K562 (cell line): ENCODE results near the gene VSNL1.

Source experiments
- EZH2 ChIP-seq: IDR thresholded peaks from 2 replicates; pipeline ENCODE4 v1.6.1; 2012; ENCODE audit warnings: low read depth, mild to moderate bottlenecking, inconsistent platforms, low read length, borderline replicate concordance
- GTF2F1 ChIP-seq: IDR thresholded peaks from 2 replicates; pipeline ENCODE4 v1.6.1; 2011; ENCODE audit warnings: low read depth, low read length, improper control_type of control experiment
- HDGF ChIP-seq: fragments of 450-650 bp; IDR thresholded peaks from 2 replicates; pipeline ENCODE4 v1.6.1; 2016
- NCOA2 ChIP-seq, 2 experiments: fragments of 450-650 bp; IDR thresholded peaks; 2 replicates each; pipeline ENCODE4 v1.6.1; 2018; ENCODE audit warnings: mild to moderate bottlenecking in 2 of 2, moderate library complexity in 1 of 2; ENCODE audit not compliant: partially characterized antibody in 2 of 2
- POLR2A ChIP-seq: fragments of 450-650 bp; conservative IDR thresholded peaks from 2 replicates; pipeline ENCODE4 v1.6.1; 2016
- POLR2AphosphoS5 ChIP-seq: IDR thresholded peaks from 2 replicates; pipeline ENCODE4 v1.6.1; 2011; ENCODE audit warnings: mild to moderate bottlenecking, low read depth, low read length, moderate library complexity; ENCODE audit not compliant: control insufficient read depth, insufficient read depth
- RFX1 ChIP-seq: fragments of 450-650 bp; IDR thresholded peaks from 2 replicates; pipeline ENCODE4 v1.6.1; 2016; ENCODE audit warnings: mild to moderate bottlenecking, moderate library complexity
- SRSF1 ChIP-seq: fragments of 200-400 bp; formaldehyde crosslinking; IDR thresholded peaks from 2 replicates; pipeline ENCODE4 v1.6.1; 2017; ENCODE audit warnings: mild to moderate bottlenecking, low read depth, low read length, moderate library complexity
- ZC3H4 ChIP-seq: sonication (generic); formaldehyde crosslinking; IDR thresholded peaks from 2 replicates; pipeline ENCODE4 v1.9.0; 2021; ENCODE audit warnings: missing genetic modification reagents, borderline replicate concordance
- ZNF232 ChIP-seq: sonication (generic); formaldehyde crosslinking; IDR thresholded peaks from 2 replicates; pipeline ENCODE4 v1.8.0; 2022; ENCODE audit warnings: mild to moderate bottlenecking, missing genetic modification reagents
- ZNF239 ChIP-seq: fragments of 250-450 bp; sonication (Bioruptor Pico); IDR thresholded peaks from 2 replicates; pipeline ENCODE4 v1.4.0; 2020; ENCODE audit warnings: mild to moderate bottlenecking
- ZNF77 ChIP-seq: fragments of 250-450 bp; sonication (Bioruptor Pico); IDR thresholded peaks from 2 replicates; pipeline ENCODE4 v1.5.0; 2020
- ZNF79 ChIP-seq: fragments of 250-450 bp; sonication (Bioruptor Pico); IDR thresholded peaks from 2 replicates; pipeline ENCODE4 v1.4.0; 2020; ENCODE audit warnings: low read depth, mild to moderate bottlenecking, moderate library complexity
- TF ChIP-seq, protein P1 (sequence below), 3 experiments: IDR thresholded peaks in 2 of 3; conservative IDR thresholded peaks in 1 of 3; 2 replicates each; pipeline ENCODE4 v1.5.1; 2011 to 2012; ENCODE audit warnings: low read length in 3 of 3, mild to moderate bottlenecking in 3 of 3, control low read depth in 2 of 3, improper control_type of control experiment in 1 of 3, inconsistent platforms in 1 of 3, low read depth in 1 of 3, mixed read lengths in 1 of 3, moderate library complexity in 1 of 3; ENCODE audit not compliant: insufficient read depth in 2 of 3

DNA sequence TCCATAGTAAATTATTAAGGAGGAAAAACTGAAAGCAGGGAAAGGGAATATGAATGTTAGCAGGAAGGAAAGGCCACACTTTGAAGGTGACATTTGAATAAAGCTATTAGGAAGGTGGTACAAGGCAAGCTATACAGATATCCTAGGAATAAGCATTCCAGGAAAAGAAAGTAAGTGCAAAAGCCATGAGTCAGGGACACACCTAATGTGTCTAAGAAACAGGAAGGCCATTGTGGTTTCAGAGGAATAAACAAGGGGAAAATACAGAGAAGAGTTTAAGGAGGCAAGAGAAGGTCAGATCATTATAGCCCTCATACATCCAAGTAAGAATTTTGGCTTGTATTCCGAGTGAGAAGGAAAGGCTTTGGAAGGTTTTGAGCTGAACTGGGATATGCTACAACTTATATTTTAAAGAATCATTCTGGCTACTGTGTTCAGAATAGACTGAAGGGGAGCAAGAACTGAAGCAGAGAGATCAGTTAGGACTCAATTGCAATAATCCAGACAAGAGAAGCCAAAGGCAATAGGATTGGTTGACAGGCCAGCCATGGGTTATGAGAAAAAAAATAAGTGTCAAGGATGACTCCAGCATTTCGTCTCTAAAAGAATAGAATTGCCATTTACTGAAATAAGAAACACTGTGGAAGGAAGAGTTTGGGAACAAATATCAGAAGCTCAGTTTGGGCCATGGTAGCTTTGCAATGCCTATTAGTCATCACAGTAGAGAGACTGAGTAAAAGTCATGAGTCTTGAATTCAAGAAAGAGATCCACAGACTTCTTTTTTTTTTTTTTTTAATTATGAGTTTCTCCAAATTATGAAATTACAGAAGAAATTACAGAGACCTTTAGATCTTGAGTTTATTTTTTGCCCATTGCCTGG, 33.5 kb upstream of the VSNL1 start:
- TF ChIP-seq ZNF79 (no peak), POLR2A (no peak), ZNF232 (CRISPR knock-in tag) (no peak), POLR2AphosphoS5 (no peak), HDGF (no peak), NCOA2 (IDR thresholded peaks at IDR 0.05; ENCODE audit: partially characterized antibody in 2 of 2) (no peak), RFX1 (no peak), EZH2 (no peak), ZC3H4 (CRISPR knock-in tag) (no peak), ZNF77 (no peak), ZNF239 (CRISPR knock-in tag) (no peak), GTF2F1 (no peak), SRSF1 (no peak)
- TF ChIP-seq, protein P1, sequence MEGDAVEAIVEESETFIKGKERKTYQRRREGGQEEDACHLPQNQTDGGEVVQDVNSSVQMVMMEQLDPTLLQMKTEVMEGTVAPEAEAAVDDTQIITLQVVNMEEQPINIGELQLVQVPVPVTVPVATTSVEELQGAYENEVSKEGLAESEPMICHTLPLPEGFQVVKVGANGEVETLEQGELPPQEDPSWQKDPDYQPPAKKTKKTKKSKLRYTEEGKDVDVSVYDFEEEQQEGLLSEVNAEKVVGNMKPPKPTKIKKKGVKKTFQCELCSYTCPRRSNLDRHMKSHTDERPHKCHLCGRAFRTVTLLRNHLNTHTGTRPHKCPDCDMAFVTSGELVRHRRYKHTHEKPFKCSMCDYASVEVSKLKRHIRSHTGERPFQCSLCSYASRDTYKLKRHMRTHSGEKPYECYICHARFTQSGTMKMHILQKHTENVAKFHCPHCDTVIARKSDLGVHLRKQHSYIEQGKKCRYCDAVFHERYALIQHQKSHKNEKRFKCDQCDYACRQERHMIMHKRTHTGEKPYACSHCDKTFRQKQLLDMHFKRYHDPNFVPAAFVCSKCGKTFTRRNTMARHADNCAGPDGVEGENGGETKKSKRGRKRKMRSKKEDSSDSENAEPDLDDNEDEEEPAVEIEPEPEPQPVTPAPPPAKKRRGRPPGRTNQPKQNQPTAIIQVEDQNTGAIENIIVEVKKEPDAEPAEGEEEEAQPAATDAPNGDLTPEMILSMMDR (IDR thresholded peaks at IDR 0.05 in 2 of 3, conservative IDR thresholded peaks at IDR 0.05 in 1 of 3; ENCODE audit: insufficient read depth in 2 of 3, low read depth in 1 of 3, low read length in 3 of 3) = no peak
